A673 (cell line): ENCODE measurements around the gene FRS2. TPM values are rescaled to one million over a fixed set of nuclear protein-coding genes. Genes with fewer than 3 reads are reported as not detected.

ENCODE experiments used
- BruUV-seq: library from RNA; stranded (reverse); fragments of 400-500 nt; replicated peaks from 2 replicates; lab custom pipeline; 2021; lab: Mats Ljungman, UMichigan
- CTCF ChIA-PET: fragments of 300-600 bp; sonication (Branson Sonifier 250); formaldehyde crosslinking; loops from one replicate; lab custom pipeline; 2022; ENCODE audit warnings: antibody characterized with exemption; lab: Charles Lee
- POLR2A ChIA-PET: fragments of 300-600 bp; sonication (Branson Sonifier 250); formaldehyde crosslinking; loops from one replicate; lab custom pipeline; 2022; ENCODE audit warnings: antibody characterized with exemption; ENCODE audit not compliant: low non-redundant PET; lab: Charles Lee
- DNase-seq: peaks from one replicate; pipeline ENCODE4 v3.0.0-alpha.2; 2015; ENCODE audit warnings: low spot score
- H3K27ac ChIP-seq: fragments of 200-600 bp; sonication (generic); 2 replicates; pipeline ENCODE4 v1.5.1; 2016; ENCODE audit warnings: mixed run types, low read depth, mild to moderate bottlenecking, mixed read lengths, antibody characterized with exemption, low read length; ENCODE audit not compliant: poor library complexity, severe bottlenecking
- H3K27me3 ChIP-seq: fragments of 200-600 bp; sonication (generic); replicated peaks from 2 replicates; pipeline ENCODE4 v1.6.1; 2017; ENCODE audit warnings: mixed run types, low read depth, mild to moderate bottlenecking, mixed read lengths, antibody characterized with exemption, low read length; ENCODE audit not compliant: insufficient read depth, poor library complexity
- H3K36me3 ChIP-seq: fragments of 200-600 bp; sonication (generic); 2 replicates; pipeline ENCODE4 v1.6.1; 2016; ENCODE audit warnings: mixed run types, mild to moderate bottlenecking, mixed read lengths, antibody characterized with exemption, low read length; ENCODE audit not compliant: insufficient read depth, poor library complexity, severe bottlenecking
- H3K4me1 ChIP-seq: fragments of 200-600 bp; sonication (generic); 2 replicates; pipeline ENCODE4 v1.6.1; 2017; ENCODE audit warnings: mixed run types, mild to moderate bottlenecking, mixed read lengths, antibody characterized with exemption, low read length; ENCODE audit not compliant: insufficient read depth, poor library complexity, severe bottlenecking
- H3K4me3 ChIP-seq: fragments of 200-600 bp; sonication (generic); 2 replicates; pipeline ENCODE4 v1.5.1; 2016; ENCODE audit warnings: low read depth, mixed run types, mild to moderate bottlenecking, mixed read lengths, low read length; ENCODE audit not compliant: poor library complexity, severe bottlenecking
- H3K9me3 ChIP-seq: fragments of 200-600 bp; sonication (generic); 2 replicates; pipeline ENCODE4 v1.6.1; 2016; ENCODE audit warnings: mixed run types, low read depth, mild to moderate bottlenecking, mixed read lengths, antibody characterized with exemption, low read length; ENCODE audit not compliant: poor library complexity, severe bottlenecking
- CTCF ChIP-seq: fragments of 300-800, 200-600 bp; sonication (generic); conservative IDR thresholded peaks from 2 replicates; pipeline ENCODE4 v1.5.1; 2017; ENCODE audit warnings: low read depth, mild to moderate bottlenecking, antibody characterized with exemption, low read length, moderate library complexity, mixed read lengths
- EZH2 ChIP-seq: fragments of 200-600 bp; sonication (generic); IDR thresholded peaks from 2 replicates; pipeline ENCODE4 v1.6.1; 2017; ENCODE audit warnings: borderline replicate concordance, low read depth, mild to moderate bottlenecking, mixed read lengths, antibody characterized with exemption, low read length; ENCODE audit not compliant: poor library complexity, severe bottlenecking
- intact Hi-C: fragments of 100-400 bp; cut with micrococcal nuclease; formaldehyde crosslinking; loops from one replicate; pipeline ENCODE4 v1.10.0; 2022; ENCODE audit not compliant: unreplicated experiment
- total RNA-seq: library from RNA; stranded (reverse); gene quantifications from 2 replicates; pipeline ENCODE4 v1.2.3, GENCODE V29; 2021

FRS2 gene
- total RNA-seq, 1 experiment from 2014 or later: 34.5 TPM

- H3K9me3 ChIP-seq: no peaks in the 10 kb centered on the region
- no peaks in the 10 kb centered on the region for H3K36me3 ChIP-seq
- TF ChIP-seq EZH2: no peak
- TF ChIP-seq CTCF: no peak
- intact Hi-C loops: no loop called here
- BruUV-seq: no TSS peak
- DNase-seq: no peak
- POLR2A ChIA-PET: no interaction called here
- no peak overlapping the region for H3K4me3 ChIP-seq
- peaks cover 44% of the 10 kb centered on the region for H3K4me1 ChIP-seq
- no peaks in the 10 kb centered on the region for H3K27me3 ChIP-seq
- H3K27ac ChIP-seq: no peak overlapping the region
- CTCF ChIA-PET: no interaction called here
These were observed 42.6 kb downstream of the FRS2 start for GRCh38 chr12:69512820-69513219.

GRCh38 chr12:69513297-69513696 lies 43.1 kb downstream of the FRS2 start:
- CTCF ChIA-PET: no interaction called here

GRCh38 chr12:69514111-69514510 lies 43.9 kb downstream of the FRS2 start:
- Histone ChIP-seq H3K36me3 (no peaks in the 10 kb centered on the region), H3K4me3 (no peak overlapping the region), H3K4me1 (peaks cover 36% of the 10 kb centered on the region), H3K27ac (no peak overlapping the region), H3K9me3 (no peaks in the 10 kb centered on the region), H3K27me3 (no peaks in the 10 kb centered on the region)
- TF ChIP-seq CTCF (no peak), EZH2 (no peak)
- DNase-seq: no peak
- POLR2A ChIA-PET: no interaction called here
- BruUV-seq: no TSS peak
- intact Hi-C loops: no loop called here
- CTCF ChIA-PET: no interaction called here

More at GRCh38 chr12:69513297-69513696, 43.1 kb downstream of the FRS2 start:
- Histone ChIP-seq H3K9me3 (no peaks in the 10 kb centered on the region), H3K27ac (no peak overlapping the region), H3K27me3 (no peaks in the 10 kb centered on the region), H3K4me1 (peaks cover 44% of the 10 kb centered on the region), H3K36me3 (no peaks in the 10 kb centered on the region), H3K4me3 (no peak overlapping the region)
- no TSS peak for BruUV-seq
- TF ChIP-seq EZH2 (no peak), CTCF (no peak)
- intact Hi-C loops: no loop called here
- DNase-seq: no peak
- POLR2A ChIA-PET: no interaction called here
